Measurements from ENCODE around the gene NAV3.

NAV3 gene

GRCh38 chr12:77814386-77814785, 16.3 kb upstream of the NAV3 start:
- no peak for DNase-seq
- no peaks in the 10 kb centered on the region for H3K79me2 ChIP-seq (ENCODE audit: control insufficient read depth, insufficient read depth, low read length)
- H3K56ac ChIP-seq (ENCODE audit: low read length) = no peak overlapping the region
- H3K4me3 ChIP-seq (ENCODE audit: low read length) = no peak overlapping the region
- H3K23ac ChIP-seq (ENCODE audit: low read length) = no peak overlapping the region
- no peak overlapping the region for H3K27ac ChIP-seq (ENCODE audit: low read depth, low read length)
- no CpG with 5 or more reads among the region's 1 CpG for WGBS (ENCODE audit: extremely low coverage, insufficient coverage, low lambda C conversion rate)
- H4K8ac ChIP-seq (ENCODE audit: low read depth, low read length) = no peak overlapping the region
- no peak overlapping the region for H2BK15ac ChIP-seq (replicated peaks; ENCODE audit: low read depth)
- H3K36me3 ChIP-seq (ENCODE audit: control insufficient read depth, insufficient read depth, low read length) = no peaks in the 10 kb centered on the region
- no peak overlapping the region for H3K18ac ChIP-seq (ENCODE audit: low read length)
- H2BK5ac ChIP-seq (ENCODE audit: low read length) = no peak overlapping the region
- no peak overlapping the region for H3K9ac ChIP-seq (ENCODE audit: low read length)
- H3K4ac ChIP-seq (ENCODE audit: low read depth, low read length) = no peak overlapping the region
- no peaks in the 10 kb centered on the region for H3K27me3 ChIP-seq (ENCODE audit: insufficient read depth, low read length, poor library complexity)
- H4K5ac ChIP-seq (ENCODE audit: low read length) = no peak overlapping the region
- H2BK120ac ChIP-seq (ENCODE audit: low read depth, low read length) = no peak overlapping the region
- no peaks in the 10 kb centered on the region for H3K4me1 ChIP-seq (ENCODE audit: control insufficient read depth, low read depth, low read length)
- no peak overlapping the region for H2AK5ac ChIP-seq (ENCODE audit: low read length)
- H3K4me2 ChIP-seq (ENCODE audit: low read length) = no peak overlapping the region
- no peaks in the 10 kb centered on the region for H3K79me1 ChIP-seq (ENCODE audit: low read length)

- Histone ChIP-seq H3K4me1 (ENCODE audit: control insufficient read depth, low read depth, low read length) (no peaks in the 10 kb centered on the region), H3K9ac (ENCODE audit: low read length) (no peak overlapping the region), H3K79me2 (ENCODE audit: control insufficient read depth, insufficient read depth, low read length) (no peaks in the 10 kb centered on the region), H4K5ac (ENCODE audit: low read length) (no peak overlapping the region), H4K8ac (ENCODE audit: low read depth, low read length) (no peak overlapping the region), H3K27ac (ENCODE audit: low read depth, low read length) (no peak overlapping the region), H2BK5ac (ENCODE audit: low read length) (no peak overlapping the region), H3K27me3 (ENCODE audit: insufficient read depth, low read length, poor library complexity) (no peaks in the 10 kb centered on the region), H3K23ac (ENCODE audit: low read length) (no peak overlapping the region), H3K18ac (ENCODE audit: low read length) (no peak overlapping the region), H3K4me3 (ENCODE audit: low read length) (no peak overlapping the region), H2AK5ac (ENCODE audit: low read length) (no peak overlapping the region), H2BK120ac (ENCODE audit: low read depth, low read length) (no peak overlapping the region), H3K36me3 (ENCODE audit: control insufficient read depth, insufficient read depth, low read length) (no peaks in the 10 kb centered on the region), H2BK15ac (replicated peaks; ENCODE audit: low read depth) (no peak overlapping the region), H3K4ac (ENCODE audit: low read depth, low read length) (no peak overlapping the region), H3K4me2 (ENCODE audit: low read length) (no peak overlapping the region), H3K79me1 (ENCODE audit: low read length) (no peaks in the 10 kb centered on the region), H3K56ac (ENCODE audit: low read length) (no peak overlapping the region)
- DNase-seq = no peak
These were observed 14.5 kb upstream of the NAV3 start for GRCh38 chr12:77816196-77816595.

GRCh38 chr12:77817276-77817675, 13.4 kb upstream of the NAV3 start:
- Histone ChIP-seq H3K4me3 (ENCODE audit: low read length) (no peak overlapping the region), H3K27ac (ENCODE audit: low read depth, low read length) (no peak overlapping the region), H2BK5ac (ENCODE audit: low read length) (no peak overlapping the region), H3K79me2 (ENCODE audit: control insufficient read depth, insufficient read depth, low read length) (no peaks in the 10 kb centered on the region), H2BK15ac (replicated peaks; ENCODE audit: low read depth) (no peak overlapping the region), H3K9ac (ENCODE audit: low read length) (no peak overlapping the region), H3K79me1 (ENCODE audit: low read length) (no peaks in the 10 kb centered on the region), H3K4me2 (ENCODE audit: low read length) (no peak overlapping the region), H3K18ac (ENCODE audit: low read length) (no peak overlapping the region), H3K4ac (ENCODE audit: low read depth, low read length) (no peak overlapping the region), H3K4me1 (ENCODE audit: control insufficient read depth, low read depth, low read length) (no peaks in the 10 kb centered on the region), H3K23ac (ENCODE audit: low read length) (no peak overlapping the region), H4K8ac (ENCODE audit: low read depth, low read length) (no peak overlapping the region), H3K27me3 (ENCODE audit: insufficient read depth, low read length, poor library complexity) (no peaks in the 10 kb centered on the region), H3K36me3 (ENCODE audit: control insufficient read depth, insufficient read depth, low read length) (no peaks in the 10 kb centered on the region), H2BK120ac (ENCODE audit: low read depth, low read length) (no peak overlapping the region), H4K5ac (ENCODE audit: low read length) (no peak overlapping the region), H2AK5ac (ENCODE audit: low read length) (no peak overlapping the region), H3K56ac (ENCODE audit: low read length) (no peak overlapping the region)
- no CpG with 5 or more reads among the region's 2 CpGs for WGBS (ENCODE audit: extremely low coverage, insufficient coverage, low lambda C conversion rate)
- no peak for DNase-seq

- H3K79me2 ChIP-seq (ENCODE audit: control insufficient read depth, insufficient read depth, low read length) = no peaks in the 10 kb centered on the region
- no peak overlapping the region for H3K4me3 ChIP-seq (ENCODE audit: low read length)
- H2BK120ac ChIP-seq (ENCODE audit: low read depth, low read length) = no peak overlapping the region
- H2BK5ac ChIP-seq (ENCODE audit: low read length) = no peak overlapping the region
- no peak overlapping the region for H2AK5ac ChIP-seq (ENCODE audit: low read length)
- H4K5ac ChIP-seq (ENCODE audit: low read length) = no peak overlapping the region
- H3K4ac ChIP-seq (ENCODE audit: low read depth, low read length) = no peak overlapping the region
- no peak overlapping the region for H3K23ac ChIP-seq (ENCODE audit: low read length)
- H3K36me3 ChIP-seq (ENCODE audit: control insufficient read depth, insufficient read depth, low read length) = no peaks in the 10 kb centered on the region
- no peak overlapping the region for H3K9ac ChIP-seq (ENCODE audit: low read length)
- WGBS (ENCODE audit: extremely low coverage, insufficient coverage, low lambda C conversion rate) = no CpG with 5 or more reads among the region's 4 CpGs
- H3K4me2 ChIP-seq (ENCODE audit: low read length) = no peak overlapping the region
- no peak for DNase-seq
- H3K4me1 ChIP-seq (ENCODE audit: control insufficient read depth, low read depth, low read length) = no peaks in the 10 kb centered on the region
- H3K79me1 ChIP-seq (ENCODE audit: low read length) = no peaks in the 10 kb centered on the region
- H2BK15ac ChIP-seq (replicated peaks; ENCODE audit: low read depth) = no peak overlapping the region
- H3K27me3 ChIP-seq (ENCODE audit: insufficient read depth, low read length, poor library complexity) = no peaks in the 10 kb centered on the region
- no peak overlapping the region for H4K8ac ChIP-seq (ENCODE audit: low read depth, low read length)
- H3K18ac ChIP-seq (ENCODE audit: low read length) = no peak overlapping the region
- no peak overlapping the region for H3K27ac ChIP-seq (ENCODE audit: low read depth, low read length)
- no peak overlapping the region for H3K56ac ChIP-seq (ENCODE audit: low read length)
These were observed 12.3 kb upstream of the NAV3 start for GRCh38 chr12:77818351-77818750.

GRCh38 chr12:77821699-77822203, 8.9 kb upstream of the NAV3 start:
- Histone ChIP-seq H3K56ac (ENCODE audit: low read length) (no peak overlapping the region), H3K18ac (ENCODE audit: low read length) (no peak overlapping the region), H2BK5ac (ENCODE audit: low read length) (no peak overlapping the region), H3K4me2 (ENCODE audit: low read length) (no peak overlapping the region), H4K5ac (ENCODE audit: low read length) (no peak overlapping the region), H4K8ac (ENCODE audit: low read depth, low read length) (no peak overlapping the region), H2AK5ac (ENCODE audit: low read length) (no peak overlapping the region), H3K79me1 (ENCODE audit: low read length) (no peaks in the 10 kb centered on the region), H2BK15ac (replicated peaks; ENCODE audit: low read depth) (no peak overlapping the region), H3K4me1 (ENCODE audit: control insufficient read depth, low read depth, low read length) (no peaks in the 10 kb centered on the region), H3K4me3 (ENCODE audit: low read length) (no peak overlapping the region), H3K36me3 (ENCODE audit: control insufficient read depth, insufficient read depth, low read length) (no peaks in the 10 kb centered on the region), H3K27ac (ENCODE audit: low read depth, low read length) (no peak overlapping the region), H3K9ac (ENCODE audit: low read length) (no peak overlapping the region), H3K27me3 (ENCODE audit: insufficient read depth, low read length, poor library complexity) (no peaks in the 10 kb centered on the region), H3K23ac (ENCODE audit: low read length) (no peak overlapping the region), H3K4ac (ENCODE audit: low read depth, low read length) (no peak overlapping the region), H2BK120ac (ENCODE audit: low read depth, low read length) (no peak overlapping the region), H3K79me2 (ENCODE audit: control insufficient read depth, insufficient read depth, low read length) (no peaks in the 10 kb centered on the region)
- DNase-seq = no peak
- WGBS (ENCODE audit: extremely low coverage, insufficient coverage, low lambda C conversion rate) = no CpG with 5 or more reads among the region's 2 CpGs

GRCh38 chr12:77833329-77833728, 2.6 kb downstream of the NAV3 start:
- Histone ChIP-seq H3K4ac (ENCODE audit: low read depth, low read length) (no peak overlapping the region), H2BK15ac (replicated peaks; ENCODE audit: low read depth) (no peak overlapping the region), H3K4me2 (ENCODE audit: low read length) (no peak overlapping the region), H3K36me3 (ENCODE audit: control insufficient read depth, insufficient read depth, low read length) (no peaks in the 10 kb centered on the region), H3K79me2 (ENCODE audit: control insufficient read depth, insufficient read depth, low read length) (no peaks in the 10 kb centered on the region), H3K18ac (ENCODE audit: low read length) (no peak overlapping the region), H4K5ac (ENCODE audit: low read length) (no peak overlapping the region), H3K27me3 (ENCODE audit: insufficient read depth, low read length, poor library complexity) (no peaks in the 10 kb centered on the region), H3K27ac (ENCODE audit: low read depth, low read length) (no peak overlapping the region), H3K9ac (ENCODE audit: low read length) (no peak overlapping the region), H3K4me1 (ENCODE audit: control insufficient read depth, low read depth, low read length) (no peaks in the 10 kb centered on the region), H3K4me3 (ENCODE audit: low read length) (no peak overlapping the region), H4K8ac (ENCODE audit: low read depth, low read length) (no peak overlapping the region), H3K56ac (ENCODE audit: low read length) (no peak overlapping the region), H3K79me1 (ENCODE audit: low read length) (no peaks in the 10 kb centered on the region), H2BK5ac (ENCODE audit: low read length) (no peak overlapping the region), H2BK120ac (ENCODE audit: low read depth, low read length) (no peak overlapping the region), H2AK5ac (ENCODE audit: low read length) (no peak overlapping the region), H3K23ac (ENCODE audit: low read length) (no peak overlapping the region)
- no CpG with 5 or more reads among the region's 9 CpGs for WGBS (ENCODE audit: extremely low coverage, insufficient coverage, low lambda C conversion rate)
- DNase-seq = peak; percentile 2

All from mesendoderm (in vitro differentiated cells).